HEK293T (cell line): ENCODE results near the gene ARHGAP23.

Experiments used
- BHLHE40 ChIP-seq: fragments of 450-650 bp; IDR thresholded peaks from 2 replicates; pipeline ENCODE4 v1.6.1; 2016; ENCODE audit warnings: mild to moderate bottlenecking, moderate library complexity, borderline replicate concordance
- CTBP1 ChIP-seq: fragments of 450-650 bp; IDR thresholded peaks from 2 replicates; pipeline ENCODE4 v1.6.1; 2016; ENCODE audit warnings: borderline replicate concordance
- FOXA1 ChIP-seq: fragments of 450-650 bp; IDR thresholded peaks from 2 replicates; pipeline ENCODE4 v1.6.1; 2016; ENCODE audit warnings: mild to moderate bottlenecking
- FOXM1 ChIP-seq: fragments of 450-650 bp; IDR thresholded peaks from 2 replicates; pipeline ENCODE4 v1.6.1; 2017; ENCODE audit warnings: mild to moderate bottlenecking, borderline replicate concordance
- HDGF ChIP-seq: fragments of 450-650 bp; IDR thresholded peaks from 2 replicates; pipeline ENCODE4 v1.6.1; 2017; ENCODE audit warnings: antibody characterized with exemption, borderline replicate concordance
- LEF1 ChIP-seq: fragments of 450-650 bp; IDR thresholded peaks from 2 replicates; pipeline ENCODE4 v1.6.1; 2017; ENCODE audit warnings: mild to moderate bottlenecking, borderline replicate concordance
- SP1 ChIP-seq: fragments of 450-650 bp; IDR thresholded peaks from 2 replicates; pipeline ENCODE4 v1.6.1; 2017
- SUZ12 ChIP-seq: fragments of 450-650 bp; IDR thresholded peaks from 2 replicates; pipeline ENCODE4 v1.6.1; 2016; ENCODE audit warnings: mild to moderate bottlenecking
- TARDBP ChIP-seq: fragments of 450-650 bp; IDR thresholded peaks from 2 replicates; pipeline ENCODE4 v1.6.1; 2016
- ZNF384 ChIP-seq: fragments of 450-650 bp; IDR thresholded peaks from 2 replicates; pipeline ENCODE4 v1.6.1; 2016
- TF ChIP-seq, protein P1 (sequence below): fragments of 450-650 bp; IDR thresholded peaks from 2 replicates; pipeline ENCODE4 v1.6.1; 2016

DNA sequence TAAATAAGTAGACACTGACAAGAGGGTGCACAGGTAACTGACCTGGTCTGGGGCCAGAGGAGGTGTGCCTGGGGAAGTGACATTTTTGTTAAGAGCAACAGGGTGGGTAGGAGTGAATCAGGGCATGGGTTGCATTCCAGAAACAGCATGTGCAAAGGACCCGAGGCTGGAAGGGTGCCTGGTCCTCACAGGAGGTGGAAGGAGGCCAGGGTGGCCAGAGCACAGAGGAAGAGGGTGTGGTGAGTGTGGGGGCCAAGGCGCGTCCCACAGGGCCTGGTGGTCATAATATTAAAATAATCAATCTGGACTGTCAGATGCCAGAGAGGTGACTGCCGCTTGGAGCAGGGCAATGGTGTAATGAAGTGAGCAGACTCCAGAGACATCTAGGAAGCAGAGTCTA, 14.3 kb downstream of the ARHGAP23 start:
- TF ChIP-seq, protein P1, sequence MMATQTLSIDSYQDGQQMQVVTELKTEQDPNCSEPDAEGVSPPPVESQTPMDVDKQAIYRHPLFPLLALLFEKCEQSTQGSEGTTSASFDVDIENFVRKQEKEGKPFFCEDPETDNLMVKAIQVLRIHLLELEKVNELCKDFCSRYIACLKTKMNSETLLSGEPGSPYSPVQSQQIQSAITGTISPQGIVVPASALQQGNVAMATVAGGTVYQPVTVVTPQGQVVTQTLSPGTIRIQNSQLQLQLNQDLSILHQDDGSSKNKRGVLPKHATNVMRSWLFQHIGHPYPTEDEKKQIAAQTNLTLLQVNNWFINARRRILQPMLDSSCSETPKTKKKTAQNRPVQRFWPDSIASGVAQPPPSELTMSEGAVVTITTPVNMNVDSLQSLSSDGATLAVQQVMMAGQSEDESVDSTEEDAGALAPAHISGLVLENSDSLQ = no peak
- TF ChIP-seq SUZ12 (no peak), CTBP1 (no peak), BHLHE40 (no peak), ZNF384 (no peak), FOXA1 (no peak), LEF1 (no peak), FOXM1 (no peak), SP1 (no peak), TARDBP (no peak), HDGF (no peak)
